ENCODE results near the gene RICTOR. TPM values are rescaled to one million over a fixed set of nuclear protein-coding genes. Genes with fewer than 3 reads are reported as not detected.

Gene RICTOR
- total and polyA plus RNA-seq, 9 of the 15 experiments (the other 6 are each of a cell fraction or from before 2014, with no cell fraction given): 13.9 to 46.6 (median 22.6) TPM

GRCh38 chr5:38899936-38900335, 174.3 kb downstream of the RICTOR start (continued):
- no peak for TF ChIP-seq ZNF140 (CRISPR knock-in tag; IDR thresholded peaks at IDR 0.05)
- TF ChIP-seq CBFB (CRISPR knock-in tag; IDR thresholded peaks at IDR 0.05): no peak
- no peak for TF ChIP-seq ZNF444 (CRISPR knock-in tag; IDR thresholded peaks at IDR 0.05)
- no peak for TF ChIP-seq NCOA4 (IDR thresholded peaks at IDR 0.05; ENCODE audit: partially characterized antibody)
- TF ChIP-seq NFYB (IDR thresholded peaks at IDR 0.05; ENCODE audit: extremely low read depth, insufficient read length): no peak
- TF ChIP-seq SIN3A (IDR thresholded peaks at IDR 0.05; ENCODE audit: borderline replicate concordance in 2 of 2, control insufficient read depth in 1 of 2, low read depth in 2 of 2, low read length in 2 of 2): no peak
- TF ChIP-seq NR1H2 (CRISPR knock-in tag; IDR thresholded peaks at IDR 0.05): no peak
- TF ChIP-seq ZNF583 (CRISPR knock-in tag; IDR thresholded peaks at IDR 0.05): no peak
- no peak for TF ChIP-seq ZNF395 (CRISPR knock-in tag; IDR thresholded peaks at IDR 0.05)

- no peaks in the 10 kb centered on the region for H4K20me1 ChIP-seq (replicated peaks; ENCODE audit: control insufficient read depth, insufficient read depth, low read length)
- DNase-seq (ENCODE audit: extremely low read depth in 1 of 4, low spot score in 3 of 4) (no peak), ATAC-seq (no peak), FAIRE-seq (no peak)
- no peaks in the 10 kb centered on the region for H3K36me3 ChIP-seq (ENCODE audit: control insufficient read depth, insufficient read depth, low read length)
- H3K4me1 ChIP-seq (replicated peaks in 1 of 2; ENCODE audit: control insufficient read depth in 2 of 2, insufficient read depth in 2 of 2, low read length in 2 of 2): no peaks in the 10 kb centered on the region
- no peaks in the 10 kb centered on the region for H3K9me1 ChIP-seq (ENCODE audit: control insufficient read depth, insufficient read depth, low read length)
- H3K27me3 ChIP-seq (ENCODE audit: control insufficient read depth in 2 of 2, insufficient read depth in 2 of 2, low read length in 2 of 2): no peaks in the 10 kb centered on the region
- intact Hi-C loops (cut with micrococcal nuclease): no loop called here
- no peak overlapping the region for H2AFZ ChIP-seq (ENCODE audit: low read depth, low read length)
- H3K4me3 ChIP-seq: no peak overlapping the region
- BruUV-seq (replicated peaks): no TSS peak
- no peak overlapping the region for H3K4me2 ChIP-seq (ENCODE audit: insufficient read depth, low read length)
- no peaks in the 10 kb centered on the region for H3K9me3 ChIP-seq (replicated peaks; ENCODE audit: control insufficient read depth, insufficient read depth, low read depth, low read length)
- CTCF ChIA-PET (ENCODE audit: low intra/inter-chr PET ratio): no interaction called here
- no peak overlapping the region for H3K9ac ChIP-seq (ENCODE audit: insufficient read depth in 1 of 2, low read depth in 2 of 2, low read length in 2 of 2)
- H3K79me2 ChIP-seq (ENCODE audit: control insufficient read depth, insufficient read depth, low read length): no peaks in the 10 kb centered on the region
- POLR2A ChIA-PET: no interaction called here
- in situ Hi-C loops (cut with MboI): no loop called here
- WGBS (ENCODE audit: insufficient coverage, low coverage, missing lambda C conversion rate): 0% methylated on average over 3 of the region's 3 CpGs
- no peak overlapping the region for H3K27ac ChIP-seq (ENCODE audit: extremely low read depth, low read depth, low read length)
- TF ChIP-seq ZBTB7A (IDR thresholded peaks at IDR 0.05; ENCODE audit: borderline replicate concordance, control insufficient read depth, low read depth, low read length) (no peak), ARID3B (CRISPR knock-in tag; IDR thresholded peaks at IDR 0.05; ENCODE audit: borderline replicate concordance) (no peak), TSC22D4 (tag; IDR thresholded peaks at IDR 0.05) (no peak), CEBPG (CRISPR knock-in tag; IDR thresholded peaks at IDR 0.05) (no peak), CEBPG (tag; conservative IDR thresholded peaks at IDR 0.05 in 1 of 2, IDR thresholded peaks at IDR 0.05 in 1 of 2) (peak in 1 of 2 experiments; percentile 32; a peak in 1 of 4 replicates), ETS1 (conservative IDR thresholded peaks at IDR 0.05; ENCODE audit: control insufficient read depth, low read depth, low read length) (no peak), ZNF212 (CRISPR knock-in tag; IDR thresholded peaks at IDR 0.05) (no peak), EGR1 (conservative IDR thresholded peaks at IDR 0.05) (no peak), ZNF324 (CRISPR knock-in tag; IDR thresholded peaks at IDR 0.05) (peak; percentile 92), ZBTB8A (IDR thresholded peaks at IDR 0.05; ENCODE audit: partially characterized antibody) (no peak), HMG20B (CRISPR knock-in tag; IDR thresholded peaks at IDR 0.05) (no peak)
Measured at GRCh38 chr5:38896760-38897159, 177.4 kb downstream of the RICTOR start.
